Testis (tissue), 2 donors: ENCODE measurements around the gene ERBB4.

Experiments used
- POLR2A ChIP-seq: fragments of 450-650 bp; IDR thresholded peaks from one replicate; pipeline ENCODE4 v1.6.1; 2017; ENCODE audit warnings: antibody characterized with exemption, mild to moderate bottlenecking, moderate library complexity
- TF ChIP-seq, protein P1 (sequence below), 3 experiments: fragments of 450-650 bp in 2 of 3; fragments of 200-600 bp in 1 of 3; sonication (generic) in 1 of 3; IDR thresholded peaks; one replicate each; pipeline ENCODE4 v1.5.1; 2016 to 2019; ENCODE audit warnings: antibody characterized with exemption in 3 of 3, mild to moderate bottlenecking in 2 of 3, moderate library complexity in 1 of 3

DNA sequence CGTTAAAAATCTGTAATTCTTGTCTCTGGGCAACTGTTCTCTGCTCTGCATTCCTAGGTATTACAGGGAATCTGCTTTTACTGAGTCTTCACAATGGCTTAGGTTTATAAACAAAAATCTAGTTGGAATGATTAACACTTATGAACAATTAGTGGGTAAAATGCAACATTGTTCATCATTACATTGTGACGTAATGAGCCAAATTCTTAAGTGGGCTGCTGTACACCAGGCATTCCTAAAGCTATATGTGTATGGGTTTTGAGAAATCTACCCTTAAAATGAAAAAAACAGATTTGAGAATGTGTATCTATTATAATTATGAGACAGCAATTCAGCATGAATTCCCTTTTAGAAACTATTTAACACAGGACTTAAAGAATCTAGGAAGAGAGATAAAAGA is 41.5 kb upstream of the ERBB4 start:
- TF ChIP-seq, protein P1, sequence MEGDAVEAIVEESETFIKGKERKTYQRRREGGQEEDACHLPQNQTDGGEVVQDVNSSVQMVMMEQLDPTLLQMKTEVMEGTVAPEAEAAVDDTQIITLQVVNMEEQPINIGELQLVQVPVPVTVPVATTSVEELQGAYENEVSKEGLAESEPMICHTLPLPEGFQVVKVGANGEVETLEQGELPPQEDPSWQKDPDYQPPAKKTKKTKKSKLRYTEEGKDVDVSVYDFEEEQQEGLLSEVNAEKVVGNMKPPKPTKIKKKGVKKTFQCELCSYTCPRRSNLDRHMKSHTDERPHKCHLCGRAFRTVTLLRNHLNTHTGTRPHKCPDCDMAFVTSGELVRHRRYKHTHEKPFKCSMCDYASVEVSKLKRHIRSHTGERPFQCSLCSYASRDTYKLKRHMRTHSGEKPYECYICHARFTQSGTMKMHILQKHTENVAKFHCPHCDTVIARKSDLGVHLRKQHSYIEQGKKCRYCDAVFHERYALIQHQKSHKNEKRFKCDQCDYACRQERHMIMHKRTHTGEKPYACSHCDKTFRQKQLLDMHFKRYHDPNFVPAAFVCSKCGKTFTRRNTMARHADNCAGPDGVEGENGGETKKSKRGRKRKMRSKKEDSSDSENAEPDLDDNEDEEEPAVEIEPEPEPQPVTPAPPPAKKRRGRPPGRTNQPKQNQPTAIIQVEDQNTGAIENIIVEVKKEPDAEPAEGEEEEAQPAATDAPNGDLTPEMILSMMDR (IDR thresholded peaks at IDR 0.05), result no peak
- no peak for TF ChIP-seq POLR2A
